KMS-11 (cell line): Measurements from ENCODE around the gene TMPRSS11B.

ENCODE experiments used
- H2AFZ ChIP-seq: fragments of 200-600 bp; sonication (generic); 2 replicates; pipeline ENCODE4 v1.6.1; 2016; ENCODE audit warnings: antibody characterized with exemption, mixed run types, low read depth
- H3K27ac ChIP-seq: fragments of 200-600 bp; sonication (generic); 2 replicates; pipeline ENCODE4 v1.6.1; 2016; ENCODE audit warnings: mild to moderate bottlenecking, mixed run types
- H3K27me3 ChIP-seq: fragments of 200-600 bp; sonication (generic); 2 replicates; pipeline ENCODE4 v1.6.1; 2017; ENCODE audit warnings: mild to moderate bottlenecking, low read depth, mixed run types, moderate library complexity; ENCODE audit not compliant: insufficient read depth
- H3K36me3 ChIP-seq: fragments of 200-600 bp; sonication (generic); 2 replicates; pipeline ENCODE4 v1.6.1; 2017; ENCODE audit warnings: mild to moderate bottlenecking, mixed run types; ENCODE audit not compliant: insufficient read depth
- H3K4me1 ChIP-seq: fragments of 200-600 bp; sonication (generic); 2 replicates; pipeline ENCODE4 v1.6.1; 2016; ENCODE audit warnings: mild to moderate bottlenecking, low read depth, mixed run types; ENCODE audit not compliant: poor library complexity, severe bottlenecking
- H3K4me2 ChIP-seq: fragments of 200-600 bp; sonication (generic); 2 replicates; pipeline ENCODE4 v1.7.0; 2016; ENCODE audit warnings: mild to moderate bottlenecking, mixed run types
- H3K4me3 ChIP-seq: fragments of 200-600 bp; sonication (generic); IDR thresholded peaks from 2 replicates; pipeline ENCODE4 v1.6.1; 2017; ENCODE audit warnings: low read depth, low read length, mixed read lengths; ENCODE audit not compliant: insufficient read depth
- H3K79me2 ChIP-seq: fragments of 200-600 bp; sonication (generic); 2 replicates; pipeline ENCODE4 v1.6.1; 2016; ENCODE audit warnings: low read depth, mixed run types; ENCODE audit not compliant: insufficient read depth
- H3K9ac ChIP-seq: fragments of 200-600 bp; sonication (generic); 2 replicates; pipeline ENCODE4 v1.6.1; 2016; ENCODE audit warnings: mild to moderate bottlenecking, mixed run types
- H4K20me1 ChIP-seq: fragments of 200-600 bp; sonication (generic); 2 replicates; pipeline ENCODE4 v1.6.1; 2016; ENCODE audit warnings: mild to moderate bottlenecking, mixed run types; ENCODE audit not compliant: insufficient read depth
- CTCF ChIP-seq: fragments of 200-600 bp; sonication (generic); conservative IDR thresholded peaks from 2 replicates; pipeline ENCODE4 v1.6.1; 2017; ENCODE audit warnings: low read depth, mild to moderate bottlenecking, antibody characterized with exemption, low read length, moderate library complexity, mixed read lengths

Gene TMPRSS11B

GRCh38 chr4:68264875-68265565 is 19.5 kb upstream of the TMPRSS11B start:
- no peak overlapping the region for H3K4me2 ChIP-seq
- no peak overlapping the region for H2AFZ ChIP-seq
- TF ChIP-seq CTCF = no peak
- no peaks in the 10 kb centered on the region for H3K36me3 ChIP-seq
- H3K27me3 ChIP-seq = no peaks in the 10 kb centered on the region
- no peak overlapping the region for H3K4me3 ChIP-seq
- no peak overlapping the region for H3K27ac ChIP-seq
- no peak overlapping the region for H3K9ac ChIP-seq
- no peaks in the 10 kb centered on the region for H4K20me1 ChIP-seq
- H3K79me2 ChIP-seq = no peaks in the 10 kb centered on the region
- no peaks in the 10 kb centered on the region for H3K4me1 ChIP-seq

- Histone ChIP-seq H3K4me1 (no peaks in the 10 kb centered on the region), H3K4me3 (no peak overlapping the region), H3K4me2 (no peak overlapping the region), H3K27ac (no peak overlapping the region), H2AFZ (no peak overlapping the region), H3K27me3 (no peaks in the 10 kb centered on the region), H3K9ac (no peak overlapping the region), H4K20me1 (no peaks in the 10 kb centered on the region), H3K36me3 (0 out of 2 replicates have a peak, but pooled peaks cover 3% of the 10 kb centered on the region), H3K79me2 (no peaks in the 10 kb centered on the region)
- no peak for TF ChIP-seq CTCF
Measured at GRCh38 chr4:68259191-68259590, 13.7 kb upstream of the TMPRSS11B start.

GRCh38 chr4:68257719-68258118 is 12.2 kb upstream of the TMPRSS11B start:
- Histone ChIP-seq H3K36me3 (0 out of 2 replicates have a peak, but pooled peaks cover 3% of the 10 kb centered on the region), H3K9ac (no peak overlapping the region), H2AFZ (no peak overlapping the region), H3K4me1 (no peaks in the 10 kb centered on the region), H3K4me3 (no peak overlapping the region), H3K4me2 (no peak overlapping the region), H4K20me1 (no peaks in the 10 kb centered on the region), H3K27ac (no peak overlapping the region), H3K27me3 (no peaks in the 10 kb centered on the region), H3K79me2 (no peaks in the 10 kb centered on the region)
- no peak for TF ChIP-seq CTCF

- Histone ChIP-seq H3K27ac (no peak overlapping the region), H2AFZ (no peak overlapping the region), H3K4me2 (no peak overlapping the region), H3K4me1 (no peaks in the 10 kb centered on the region), H3K79me2 (no peaks in the 10 kb centered on the region), H3K36me3 (0 out of 2 replicates have a peak, but pooled peaks cover 3% of the 10 kb centered on the region), H3K4me3 (no peak overlapping the region), H3K27me3 (no peaks in the 10 kb centered on the region), H3K9ac (no peak overlapping the region), H4K20me1 (no peaks in the 10 kb centered on the region)
- TF ChIP-seq CTCF = no peak
Measured at GRCh38 chr4:68256284-68256683, 10.8 kb upstream of the TMPRSS11B start.
